Mononuclear cell (primary cell): ENCODE data around the gene MDN1. TPM values are rescaled to one million over a fixed set of nuclear protein-coding genes. Genes with fewer than 3 reads are reported as not detected.

ENCODE experiments used
- H3K27me3 ChIP-seq: 2 replicates; pipeline ENCODE4 v1.6.0; 2011; ENCODE audit warnings: low read length, control low read depth; ENCODE audit not compliant: insufficient read depth
- H3K4me1 ChIP-seq: 2 replicates; pipeline ENCODE4 v1.5.1; 2011; ENCODE audit warnings: mild to moderate bottlenecking, low read length, control low read depth; ENCODE audit not compliant: insufficient read depth
- H3K4me3 ChIP-seq: 2 replicates; pipeline ENCODE4 v1.5.1; 2011; ENCODE audit warnings: mild to moderate bottlenecking, low read length, moderate library complexity
- H3K9me3 ChIP-seq: 2 replicates; pipeline ENCODE4 v1.5.1; 2011; ENCODE audit warnings: low read depth, mild to moderate bottlenecking, control low read depth, low read length
- total RNA-seq: library from RNA; depleted of rRNA; stranded (reverse); fragments of >200 nt; gene quantifications from one replicate; pipeline ENCODE4 v1.2.3, GENCODE V29; 2012

MDN1 gene
- total RNA-seq, 1 donor, result 30.7 TPM

DNA sequence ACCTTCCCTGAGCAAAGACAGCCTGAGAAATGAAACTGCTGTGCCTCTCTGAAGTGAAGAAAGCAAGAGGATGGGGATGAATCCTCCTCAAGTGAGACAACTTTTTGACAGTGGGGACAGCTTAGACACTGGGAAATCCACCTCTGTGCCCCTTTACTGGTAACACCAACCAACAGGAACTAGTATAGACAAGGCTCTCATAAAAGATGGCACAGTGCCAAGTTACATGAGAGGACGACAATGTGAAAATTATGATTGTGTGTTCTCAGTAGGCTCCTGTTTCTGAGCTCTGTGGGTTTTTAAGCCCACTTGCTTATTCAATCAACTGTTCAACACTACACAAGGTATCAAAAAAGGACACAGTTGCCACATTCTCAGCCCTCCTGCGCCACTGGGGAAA lies 139.4 kb downstream of the MDN1 start:
- Histone ChIP-seq H3K9me3 (no peaks in the 10 kb centered on the region), H3K27me3 (no peaks in the 10 kb centered on the region), H3K4me1 (no peaks in the 10 kb centered on the region), H3K4me3 (no peak overlapping the region)

- no peaks in the 10 kb centered on the region for H3K27me3 ChIP-seq
- no peaks in the 10 kb centered on the region for H3K9me3 ChIP-seq
- H3K4me1 ChIP-seq, result no peaks in the 10 kb centered on the region
- H3K4me3 ChIP-seq, result no peak overlapping the region
These were observed 140.1 kb downstream of the MDN1 start for GRCh38 chr6:89679215-89680120.

GRCh38 chr6:89678531-89678930 lies 141.1 kb downstream of the MDN1 start:
- Histone ChIP-seq H3K9me3 (no peaks in the 10 kb centered on the region), H3K27me3 (no peaks in the 10 kb centered on the region), H3K4me3 (no peak overlapping the region), H3K4me1 (no peaks in the 10 kb centered on the region)

DNA sequence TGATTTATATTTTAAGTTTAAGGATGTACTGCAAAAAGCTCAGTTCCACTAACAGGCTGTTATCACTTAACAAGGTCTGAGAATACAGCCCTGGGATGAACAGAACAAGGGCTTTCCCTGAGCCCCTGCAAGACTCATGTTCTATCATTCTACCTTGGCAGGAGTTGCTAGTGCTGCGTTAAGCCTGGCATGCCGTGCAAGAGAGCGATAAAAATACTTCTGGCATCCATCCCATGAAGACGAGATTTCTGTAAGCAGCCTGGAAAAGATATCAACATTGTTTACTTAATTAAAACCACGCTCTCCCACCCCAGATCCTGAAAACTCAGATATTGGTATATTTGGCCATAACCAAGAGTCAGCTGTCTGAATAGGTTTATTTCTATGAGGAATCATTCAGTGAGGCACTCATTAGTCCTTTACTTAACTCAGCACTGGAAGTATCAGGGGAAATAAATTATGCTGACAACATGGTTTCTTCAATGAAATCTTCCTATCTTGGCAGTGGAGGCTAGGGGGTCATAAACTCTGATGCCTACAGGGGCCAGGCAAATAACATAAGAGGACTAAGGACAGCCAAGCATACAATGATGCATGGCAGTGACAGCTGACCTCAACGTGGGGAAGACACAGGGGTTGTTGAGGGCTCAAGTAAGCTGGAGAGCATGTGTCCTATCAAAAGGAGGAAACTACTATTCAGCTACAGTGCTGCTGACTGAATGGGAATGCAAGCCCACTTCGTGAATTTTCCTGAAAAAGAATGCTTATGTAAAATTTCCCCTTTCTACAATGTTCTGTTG lies 143.4 kb downstream of the MDN1 start:
- H3K27me3 ChIP-seq, result no peaks in the 10 kb centered on the region
- no peak overlapping the region for H3K4me3 ChIP-seq
- no peaks in the 10 kb centered on the region for H3K9me3 ChIP-seq
- H3K4me1 ChIP-seq, result no peaks in the 10 kb centered on the region

- Histone ChIP-seq H3K9me3 (no peaks in the 10 kb centered on the region), H3K27me3 (no peaks in the 10 kb centered on the region), H3K4me3 (no peak overlapping the region), H3K4me1 (no peaks in the 10 kb centered on the region)
These were observed 148.5 kb downstream of the MDN1 start for GRCh38 chr6:89670935-89671565.

GRCh38 chr6:89669002-89669401 lies 150.6 kb downstream of the MDN1 start:
- H3K27me3 ChIP-seq, result no peaks in the 10 kb centered on the region
- H3K9me3 ChIP-seq, result no peaks in the 10 kb centered on the region
- no peaks in the 10 kb centered on the region for H3K4me1 ChIP-seq
- no peak overlapping the region for H3K4me3 ChIP-seq

GRCh38 chr6:89667872-89668556 lies 151.6 kb downstream of the MDN1 start:
- no peaks in the 10 kb centered on the region for H3K4me1 ChIP-seq
- H3K9me3 ChIP-seq, result no peaks in the 10 kb centered on the region
- no peak overlapping the region for H3K4me3 ChIP-seq
- no peaks in the 10 kb centered on the region for H3K27me3 ChIP-seq

- Histone ChIP-seq H3K4me1 (no peaks in the 10 kb centered on the region), H3K27me3 (no peaks in the 10 kb centered on the region), H3K4me3 (no peak overlapping the region), H3K9me3 (no peaks in the 10 kb centered on the region)
These were observed 156.9 kb downstream of the MDN1 start for GRCh38 chr6:89662659-89663223.

- Histone ChIP-seq H3K4me3 (no peak overlapping the region), H3K4me1 (no peaks in the 10 kb centered on the region), H3K9me3 (no peaks in the 10 kb centered on the region), H3K27me3 (no peaks in the 10 kb centered on the region)
These were observed 158.0 kb downstream of the MDN1 start for GRCh38 chr6:89661559-89661958.

GRCh38 chr6:89660981-89661380 lies 158.6 kb downstream of the MDN1 start:
- Histone ChIP-seq H3K4me1 (no peaks in the 10 kb centered on the region), H3K4me3 (no peak overlapping the region), H3K9me3 (no peaks in the 10 kb centered on the region), H3K27me3 (no peaks in the 10 kb centered on the region)

- no peaks in the 10 kb centered on the region for H3K27me3 ChIP-seq
- H3K4me3 ChIP-seq, result no peak overlapping the region
- H3K9me3 ChIP-seq, result no peaks in the 10 kb centered on the region
- no peaks in the 10 kb centered on the region for H3K4me1 ChIP-seq
These were observed 162.0 kb downstream of the MDN1 start for GRCh38 chr6:89657445-89658158.

DNA sequence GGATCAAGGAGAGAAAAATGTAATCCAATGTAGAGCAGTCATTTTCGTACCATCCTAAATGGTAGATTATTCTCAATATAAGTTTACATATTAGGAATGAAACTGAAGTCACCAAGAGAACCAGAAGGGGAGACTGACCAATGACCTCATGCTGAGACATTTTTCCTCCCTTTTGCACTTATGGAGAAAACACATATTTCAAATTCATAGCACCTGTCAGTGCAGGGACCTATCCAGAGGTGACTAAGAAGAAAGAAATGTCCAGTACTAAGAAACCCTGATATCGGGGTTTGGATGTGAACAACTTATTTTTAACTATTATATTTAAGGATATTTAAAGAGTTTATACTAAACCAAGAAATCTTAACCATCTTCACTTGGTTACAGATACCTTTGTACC lies 164.5 kb downstream of the MDN1 start:
- Histone ChIP-seq H3K4me1 (no peaks in the 10 kb centered on the region), H3K4me3 (no peak overlapping the region), H3K9me3 (no peaks in the 10 kb centered on the region), H3K27me3 (no peaks in the 10 kb centered on the region)

- Histone ChIP-seq H3K4me1 (no peaks in the 10 kb centered on the region), H3K9me3 (no peaks in the 10 kb centered on the region), H3K27me3 (no peaks in the 10 kb centered on the region), H3K4me3 (no peak overlapping the region)
These were observed 169.0 kb downstream of the MDN1 start for GRCh38 chr6:89650579-89650978.

DNA sequence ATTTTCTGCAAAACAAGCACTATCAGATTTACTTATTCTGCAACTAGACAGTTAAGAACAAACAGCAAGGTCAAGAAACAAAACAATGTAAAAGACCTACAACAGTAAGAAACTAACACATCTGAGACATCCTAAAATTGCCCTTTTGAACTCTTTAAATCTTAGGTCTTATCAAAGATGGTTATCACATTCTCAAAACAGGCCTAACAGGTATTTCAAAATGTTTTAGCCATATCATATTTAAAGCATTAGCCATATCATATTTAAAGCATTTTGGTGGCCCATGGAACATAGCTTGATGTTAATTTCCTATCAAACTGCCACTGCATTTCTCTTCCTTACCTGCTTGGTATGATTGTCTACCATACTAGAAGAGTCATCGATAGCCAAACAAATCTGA lies 169.9 kb downstream of the MDN1 start:
- no peaks in the 10 kb centered on the region for H3K9me3 ChIP-seq
- H3K27me3 ChIP-seq, result no peaks in the 10 kb centered on the region
- no peaks in the 10 kb centered on the region for H3K4me1 ChIP-seq
- no peak overlapping the region for H3K4me3 ChIP-seq
